NOMO-1 (cell line): ENCODE measurements around the gene QARS1.

ENCODE experiments used
- DNase-seq, 2 experiments: peaks; one replicate each; lab custom pipeline; 2025; ENCODE audit not compliant: unreplicated experiment in 2 of 2; lab: John Stamatoyannopoulos, UW

QARS1 gene

DNA sequence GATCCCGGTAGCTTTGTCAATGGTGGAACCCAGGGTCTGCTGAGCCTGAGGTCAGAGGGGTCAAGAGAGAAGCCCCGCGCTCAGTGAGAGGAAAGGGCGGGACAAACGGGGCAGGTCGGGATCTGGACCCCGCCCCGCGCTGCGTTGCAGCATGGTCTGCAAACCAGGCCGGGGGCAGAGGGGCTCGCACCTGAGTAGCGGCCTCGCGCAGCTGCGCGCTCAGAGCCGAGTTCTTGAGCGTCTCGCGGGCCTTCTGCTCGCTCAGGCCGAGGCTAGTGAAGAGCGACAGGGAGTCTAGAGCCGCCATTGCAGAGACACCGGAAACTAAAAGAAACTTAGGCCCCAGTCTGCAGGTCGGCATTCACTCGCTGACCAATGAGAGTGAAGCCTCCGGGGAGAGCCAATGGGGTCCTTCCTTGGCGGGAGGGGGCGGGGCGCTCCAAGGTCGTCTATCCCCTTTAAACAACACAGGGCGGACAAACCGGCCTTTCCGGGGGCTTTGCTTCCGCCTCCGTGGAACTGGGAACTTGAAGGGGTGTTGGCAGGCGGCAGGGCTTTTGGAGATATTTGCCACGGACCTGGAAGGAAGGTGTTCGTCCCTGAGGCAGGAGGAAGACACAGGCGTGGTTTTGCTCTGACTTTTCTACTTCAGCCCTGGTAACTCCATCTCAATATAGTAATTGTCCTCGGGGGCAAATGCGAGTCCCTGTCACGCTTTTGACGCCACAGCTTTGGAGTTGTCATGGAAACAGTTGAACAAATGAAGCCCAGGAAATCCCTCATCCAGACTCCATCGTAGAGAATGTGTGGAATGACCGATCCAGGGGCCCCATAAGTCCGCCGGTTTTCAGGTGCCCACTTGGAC lies at the start of gene QARS1:
TSS of gene QARS1 (minus strand) at position 331 of the 865 bp plus-strand sequence. CDS start at position 307, 24 bp downstream.
- peak; percentile 88 to 93 for DNase-seq

- no peak for DNase-seq
Observed at GRCh38 chr3:49153349-49153912, 48.9 kb upstream of the QARS1 start.

- DNase-seq, result no peak
Observed at GRCh38 chr3:49151610-49152009, 47.1 kb upstream of the QARS1 start.

DNA sequence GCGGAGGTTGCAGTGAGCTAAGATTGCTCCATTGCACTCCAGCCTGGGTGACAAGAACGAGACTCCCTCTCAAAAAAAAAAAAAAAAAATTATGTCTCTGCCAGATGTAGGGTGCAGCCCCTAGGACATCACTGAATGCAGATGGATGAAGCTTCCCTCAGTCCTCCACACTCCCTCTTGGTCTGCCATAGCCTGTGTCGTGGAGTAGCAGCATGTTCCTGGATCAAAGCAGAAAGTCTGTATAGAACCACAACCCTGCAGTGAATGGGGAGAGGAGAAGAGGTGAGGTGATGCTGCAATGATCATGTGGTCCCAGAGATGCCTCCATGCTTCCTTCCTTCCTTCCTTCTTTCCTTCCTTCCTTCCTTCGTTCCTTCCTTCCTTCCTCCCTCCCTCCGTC lies 43.6 kb upstream of the QARS1 start:
- DNase-seq, result no peak

GRCh38 chr3:49140080-49140479 lies 35.5 kb upstream of the QARS1 start:
- no peak for DNase-seq

GRCh38 chr3:49135499-49135898 lies 30.9 kb upstream of the QARS1 start:
- DNase-seq, result no peak

- no peak for DNase-seq
Observed at GRCh38 chr3:49134471-49135265, 30.1 kb upstream of the QARS1 start.

DNA sequence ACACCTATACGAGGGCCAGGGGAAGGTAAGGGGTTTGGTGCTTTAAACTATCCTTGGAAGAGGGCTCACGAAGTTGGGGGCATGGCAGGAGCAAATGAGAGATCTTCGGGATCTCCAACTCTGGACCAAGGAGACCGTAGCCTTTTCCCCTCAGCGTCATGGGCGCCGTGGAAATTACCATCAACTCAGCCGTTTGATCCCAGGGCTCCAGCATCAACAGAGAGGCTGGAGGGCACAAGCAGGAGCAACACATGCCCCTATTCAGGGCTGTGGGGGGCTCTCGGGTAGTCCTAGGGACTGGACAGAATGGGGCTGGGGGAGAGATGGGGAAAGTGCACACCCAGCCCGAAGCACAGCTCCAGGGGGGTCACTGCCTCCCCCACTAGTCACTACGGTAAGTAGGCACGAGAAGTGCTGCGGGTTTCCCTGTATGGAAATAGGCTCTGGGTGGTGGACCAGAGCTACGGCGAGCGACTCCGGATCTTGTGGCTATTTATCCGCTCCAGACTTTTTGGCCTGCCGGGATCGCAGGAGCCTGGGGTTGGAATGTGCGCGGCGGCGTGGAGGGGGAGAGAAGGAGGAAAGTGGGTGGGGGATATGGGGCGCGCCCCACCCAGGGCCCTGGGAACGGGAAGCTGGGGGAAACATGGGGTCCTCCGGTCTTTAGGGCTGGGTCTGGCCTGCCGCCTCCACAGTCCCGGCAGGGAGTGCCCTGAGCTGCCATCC lies 28.8 kb upstream of the QARS1 start:
- DNase-seq, result no peak

GRCh38 chr3:49132437-49133225 lies 28.1 kb upstream of the QARS1 start, which contains the start of gene LAMB2:
Gene LAMB2 (minus strand): TSS chr3:49133050. CDS start chr3:49132867, 183 bp downstream.
- DNase-seq, result no peak

DNA sequence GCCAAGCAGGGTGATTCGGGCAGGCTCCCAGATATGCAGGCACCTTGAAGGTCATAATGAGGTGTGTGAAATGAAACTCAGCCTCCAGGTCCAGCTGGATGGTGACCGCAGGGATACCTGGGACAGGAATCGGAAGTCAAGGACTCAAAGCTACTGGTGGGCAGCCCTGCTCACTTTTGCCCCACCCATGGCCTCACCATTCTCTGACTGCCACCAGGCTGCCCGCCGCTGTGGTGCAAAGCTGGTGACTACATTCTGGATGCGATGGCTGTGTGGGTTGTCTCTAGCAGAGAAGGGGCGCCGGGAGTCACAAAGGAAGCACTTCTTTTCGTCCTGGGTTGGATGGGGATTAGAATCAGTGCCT lies 27.5 kb upstream of the QARS1 start:
- no peak for DNase-seq

- no peak for DNase-seq
Observed at GRCh38 chr3:49131576-49131975, 27.0 kb upstream of the QARS1 start.

- no peak for DNase-seq
Observed at GRCh38 chr3:49131040-49131439, 26.5 kb upstream of the QARS1 start.

DNA sequence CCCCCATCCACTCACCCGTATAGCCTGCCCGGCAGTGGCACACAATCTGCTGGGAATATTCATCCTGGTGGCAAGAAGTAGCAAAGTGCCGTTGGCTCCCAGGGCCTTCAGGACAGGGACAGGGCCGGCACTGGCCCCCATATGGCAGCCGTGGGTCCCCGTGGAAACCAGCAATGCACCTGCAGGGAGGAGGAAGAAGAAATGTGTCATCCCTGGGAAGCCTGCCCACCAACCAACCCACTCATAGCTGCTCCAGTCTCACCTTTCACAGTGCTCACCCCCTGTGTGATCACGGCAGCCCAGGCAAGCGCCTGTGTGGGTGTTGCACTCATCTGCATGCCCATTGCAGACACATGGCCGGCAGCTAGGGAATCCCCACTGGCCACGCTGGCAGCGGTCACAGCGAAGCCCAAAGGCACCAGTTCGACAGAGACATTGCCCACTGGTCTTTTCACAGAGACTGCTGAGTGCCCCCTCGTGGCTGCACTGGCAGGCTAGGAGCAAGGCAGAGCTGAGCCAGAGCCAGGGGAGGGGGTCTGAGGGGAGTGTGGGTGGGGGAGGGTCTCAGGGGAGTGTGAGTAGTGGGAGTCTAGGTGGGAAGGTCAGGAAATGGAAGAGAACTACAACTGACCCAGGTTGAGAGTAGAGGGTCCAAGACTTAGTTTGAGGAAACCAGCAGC lies 20.6 kb upstream of the QARS1 start:
- no peak for DNase-seq

DNA sequence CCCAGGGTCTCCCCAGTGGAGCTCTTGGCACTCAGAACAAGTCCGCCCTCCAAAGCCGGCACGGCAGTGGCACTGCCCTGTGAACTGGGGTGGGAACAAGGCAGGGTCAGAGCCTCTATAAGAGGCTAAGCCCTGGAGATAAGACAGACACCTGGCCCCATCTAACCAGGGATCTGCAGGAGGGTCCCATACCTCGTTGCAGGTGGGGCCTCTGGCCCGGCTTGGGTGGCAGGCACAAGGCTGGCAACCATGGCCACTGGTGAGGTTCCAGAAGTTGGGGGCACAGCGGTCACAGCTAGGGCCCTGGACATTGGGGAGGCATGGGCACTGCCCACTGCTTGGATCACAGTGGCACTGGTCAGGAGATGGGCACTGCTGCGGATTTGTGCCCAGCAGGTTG lies 19.6 kb upstream of the QARS1 start:
- no peak for DNase-seq

GRCh38 chr3:49123687-49124086 lies 19.1 kb upstream of the QARS1 start:
- DNase-seq, result no peak

DNA sequence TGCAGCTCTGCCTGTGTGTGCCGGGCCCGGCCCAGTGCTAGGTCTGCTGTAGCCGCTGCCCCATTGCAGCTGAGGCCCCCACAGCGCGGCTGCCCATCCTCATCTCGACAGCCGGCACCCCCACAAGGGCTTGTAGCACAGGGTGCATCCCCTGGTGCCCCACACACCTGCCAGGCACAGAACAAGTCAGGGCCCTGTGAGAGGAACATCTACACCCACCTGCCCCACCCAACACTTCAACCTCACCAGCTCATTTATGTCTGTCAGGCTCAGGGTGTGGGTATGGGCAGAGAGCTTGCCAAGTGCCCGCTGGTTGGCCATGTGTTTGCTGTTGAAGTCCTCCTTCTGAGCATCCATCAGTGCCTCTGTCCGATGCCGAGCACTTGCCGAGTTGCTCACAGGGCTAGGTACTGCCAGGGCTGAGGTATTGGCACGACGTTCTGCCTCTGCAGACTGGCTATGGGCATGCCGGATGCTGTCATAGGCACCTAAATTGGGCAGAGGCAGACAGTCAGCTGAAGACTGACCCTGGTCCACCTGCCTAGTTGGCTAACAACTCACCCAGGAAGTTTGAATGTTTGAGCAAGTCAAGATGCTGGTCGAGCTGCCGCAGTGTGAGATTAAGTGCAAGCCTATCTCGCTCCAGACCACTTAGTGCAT lies 18.5 kb upstream of the QARS1 start:
- no peak for DNase-seq

DNA sequence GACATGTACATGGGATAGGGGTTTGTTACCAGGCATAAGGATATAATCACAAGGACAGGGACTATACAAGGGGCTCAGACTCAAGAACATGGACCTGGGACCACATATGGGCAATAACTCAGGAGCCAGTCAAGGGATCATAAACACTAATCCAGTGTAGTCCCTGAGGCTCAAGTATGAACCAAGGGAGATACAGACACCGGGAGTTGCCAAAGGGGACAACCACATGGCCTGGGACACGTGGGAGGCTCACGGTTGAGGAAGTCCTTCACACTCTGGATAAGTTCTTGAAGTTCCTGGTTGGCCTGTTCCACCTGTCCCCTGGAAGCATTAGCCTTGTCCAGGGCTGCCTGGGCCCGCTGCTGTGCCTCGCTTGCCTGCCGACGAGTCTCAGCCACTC lies 17.9 kb upstream of the QARS1 start:
- no peak for DNase-seq

- no peak for DNase-seq
Observed at GRCh38 chr3:49122022-49122421, 17.5 kb upstream of the QARS1 start.

GRCh38 chr3:49121132-49121736 lies 16.7 kb upstream of the QARS1 start:
- no peak for DNase-seq
